HFFc6 (cell line): ENCODE results near the gene COL5A2. TPM values are rescaled to one million over a fixed set of nuclear protein-coding genes. Genes with fewer than 3 reads are reported as not detected.

Experiments
- DNase-seq: peaks from one replicate; pipeline ENCODE4 v3.0.0-alpha.2; 2018
- H3K27ac Mint-ChIP-seq: 2 replicates; pipeline ENCODE4 v1.8.0; 2020; ENCODE audit warnings: mild to moderate bottlenecking, mixed read lengths
- H3K27me3 Mint-ChIP-seq: 2 replicates; pipeline ENCODE4 v1.8.0; 2021; ENCODE audit warnings: mild to moderate bottlenecking, moderate library complexity, mixed read lengths; ENCODE audit not compliant: insufficient read depth
- H3K36me3 Mint-ChIP-seq: 2 replicates; pipeline ENCODE4 v1.8.0; 2021; ENCODE audit warnings: low read depth, mixed read lengths
- H3K4me1 Mint-ChIP-seq: 2 replicates; pipeline ENCODE4 v1.8.0; 2020; ENCODE audit warnings: low read depth, mixed read lengths
- H3K4me3 Mint-ChIP-seq: 2 replicates; pipeline ENCODE4 v1.8.0; 2020; ENCODE audit warnings: mild to moderate bottlenecking, moderate library complexity, mixed read lengths
- H3K9me3 Mint-ChIP-seq: 2 replicates; pipeline ENCODE4 v1.8.0; 2020; ENCODE audit warnings: mild to moderate bottlenecking, mixed read lengths
- CTCF ChIP-seq: fragments of 200-600 bp; sonication (generic); IDR thresholded peaks from 2 replicates; pipeline ENCODE4 v1.5.0; 2021; ENCODE audit warnings: antibody characterized with exemption, mild to moderate bottlenecking
- total RNA-seq, 6 experiments: library from RNA; stranded (reverse); fragmentation: NEBNext Ultra II Directional; extraction: Animal tissue kit (Norgen Biotek cat#: 25700); gene quantifications; 2 replicates in 1 of 6; 3 replicates in 5 of 6; pipeline ENCODE4 v1.2.3, GENCODE V29; 2021

The COL5A2 gene
- total RNA-seq, 6 experiments from 2014 or later = 265 to 388 (median 303) TPM

- Mint-ChIP-seq H3K4me1 (peaks cover 24% of the 10 kb centered on the region), H3K4me3 (no peak overlapping the region), H3K9me3 (no peaks in the 10 kb centered on the region), H3K27me3 (peaks cover 7% of the 10 kb centered on the region), H3K27ac (peak overlapping the region; percentile 58), H3K36me3 (peaks cover 67% of the 10 kb centered on the region)
- no peak for DNase-seq
- no peak for TF ChIP-seq CTCF
These were observed 103.0 kb downstream of the COL5A2 start for GRCh38 chr2:189076572-189076971.

- Mint-ChIP-seq H3K4me3 (no peak overlapping the region), H3K27me3 (peaks cover 7% of the 10 kb centered on the region), H3K27ac (peak overlapping the region; percentile 58; the same call in 1 of the 2 replicates), H3K4me1 (peaks cover 20% of the 10 kb centered on the region), H3K9me3 (no peaks in the 10 kb centered on the region), H3K36me3 (peaks cover 68% of the 10 kb centered on the region)
- no peak for DNase-seq
- no peak for TF ChIP-seq CTCF
These were observed 103.4 kb downstream of the COL5A2 start for GRCh38 chr2:189076120-189076519.

- DNase-seq = no peak
- H3K36me3 Mint-ChIP-seq = peaks cover 64% of the 10 kb centered on the region
- no peak for TF ChIP-seq CTCF
- peaks cover 29% of the 10 kb centered on the region for H3K4me1 Mint-ChIP-seq
- no peak overlapping the region for H3K27ac Mint-ChIP-seq
- H3K9me3 Mint-ChIP-seq = no peaks in the 10 kb centered on the region
- H3K4me3 Mint-ChIP-seq = no peak overlapping the region
- peaks cover 7% of the 10 kb centered on the region for H3K27me3 Mint-ChIP-seq
These were observed 105.1 kb downstream of the COL5A2 start for GRCh38 chr2:189074506-189074905.

- Mint-ChIP-seq H3K9me3 (no peaks in the 10 kb centered on the region), H3K4me1 (peaks cover 28% of the 10 kb centered on the region), H3K4me3 (no peak overlapping the region), H3K36me3 (peaks cover 58% of the 10 kb centered on the region), H3K27me3 (peaks cover 4% of the 10 kb centered on the region), H3K27ac (no peak overlapping the region)
- DNase-seq = no peak
- TF ChIP-seq CTCF = no peak
These were observed 107.5 kb downstream of the COL5A2 start for GRCh38 chr2:189072036-189072435.

GRCh38 chr2:189069855-189070619 lies 109.5 kb downstream of the COL5A2 start:
- Mint-ChIP-seq H3K27ac (peak overlapping the region; percentile 13; the same call in 1 of the 2 replicates), H3K4me1 (peaks cover 26% of the 10 kb centered on the region), H3K9me3 (no peaks in the 10 kb centered on the region), H3K27me3 (peaks cover 1% of the 10 kb centered on the region; the same call in 1 of the 2 replicates), H3K36me3 (peaks cover 56% of the 10 kb centered on the region), H3K4me3 (no peak overlapping the region)
- no peak for TF ChIP-seq CTCF
- no peak for DNase-seq
